GM18873 (cell line): ENCODE results near the gene DNAJC18.
A peak's percentile ranks its signal among the peaks of the same experiment; 100 is the strongest.
"Not testable (repeated sequence)": the region's sequence is repeated elsewhere in the genome, so short reads cannot be mapped to it uniquely, and the experiment has no call there.

Source experiments
- ATAC-seq: cut with Tn5 transposase; IDR thresholded peaks from one replicate; pipeline ENCODE4 v1.9.1; 2021; ENCODE audit warnings: mild to moderate bottlenecking, moderate library complexity, moderate number of reproducible peaks; ENCODE audit not compliant: unreplicated experiment, low FRiP score

DNAJC18 gene

DNA sequence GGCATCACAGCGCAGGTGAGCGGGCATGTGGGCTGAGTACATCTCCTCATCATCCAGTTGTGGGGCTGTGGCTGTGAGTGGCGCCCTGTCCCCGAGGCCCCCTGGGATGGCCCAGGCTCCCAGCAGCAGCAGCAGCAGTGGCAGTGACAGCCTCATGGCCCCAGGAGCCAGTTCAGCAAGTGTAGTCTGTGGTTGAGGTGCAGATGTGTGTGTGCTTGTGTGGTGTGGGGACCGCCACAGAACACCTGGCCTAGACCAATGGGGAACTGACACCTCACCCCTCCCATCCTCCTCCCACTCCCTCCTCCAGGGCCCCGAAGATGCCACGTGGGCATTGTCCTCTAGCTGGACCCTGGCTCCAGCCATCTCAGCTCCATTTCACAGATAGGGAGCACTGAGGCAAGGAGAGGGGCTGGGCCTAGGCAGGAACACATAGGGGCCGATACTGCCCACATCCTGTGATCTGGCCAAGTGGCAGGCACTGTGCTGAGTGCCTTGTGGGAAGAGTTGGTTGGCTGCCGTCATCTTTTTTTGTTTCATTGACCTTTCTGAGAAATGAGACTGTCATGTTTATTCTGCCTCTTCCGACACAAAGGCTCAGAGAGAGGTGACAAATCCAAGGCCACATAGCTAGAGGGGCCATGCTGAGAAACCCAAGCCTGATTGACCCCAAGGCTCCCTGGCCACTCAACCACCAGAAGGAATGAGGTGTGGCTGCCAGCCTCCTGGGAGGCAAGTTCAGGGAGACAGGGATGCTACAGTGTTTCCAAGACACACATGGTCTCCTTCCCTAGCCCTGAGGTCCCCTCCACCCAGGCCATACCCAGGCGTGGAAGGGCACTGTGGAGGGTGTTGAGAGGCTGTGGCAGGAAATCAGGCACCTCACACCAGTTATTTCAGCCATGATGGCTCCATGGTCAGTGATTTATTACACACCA, 49.4 kb downstream of the DNAJC18 start, which contains the start of gene MZB1:
TSS of gene MZB1 (minus strand) at position 213 of the 938 bp plus-strand sequence. CDS start at position 156, 57 bp downstream.
- peak; percentile 34 for ATAC-seq

DNA sequence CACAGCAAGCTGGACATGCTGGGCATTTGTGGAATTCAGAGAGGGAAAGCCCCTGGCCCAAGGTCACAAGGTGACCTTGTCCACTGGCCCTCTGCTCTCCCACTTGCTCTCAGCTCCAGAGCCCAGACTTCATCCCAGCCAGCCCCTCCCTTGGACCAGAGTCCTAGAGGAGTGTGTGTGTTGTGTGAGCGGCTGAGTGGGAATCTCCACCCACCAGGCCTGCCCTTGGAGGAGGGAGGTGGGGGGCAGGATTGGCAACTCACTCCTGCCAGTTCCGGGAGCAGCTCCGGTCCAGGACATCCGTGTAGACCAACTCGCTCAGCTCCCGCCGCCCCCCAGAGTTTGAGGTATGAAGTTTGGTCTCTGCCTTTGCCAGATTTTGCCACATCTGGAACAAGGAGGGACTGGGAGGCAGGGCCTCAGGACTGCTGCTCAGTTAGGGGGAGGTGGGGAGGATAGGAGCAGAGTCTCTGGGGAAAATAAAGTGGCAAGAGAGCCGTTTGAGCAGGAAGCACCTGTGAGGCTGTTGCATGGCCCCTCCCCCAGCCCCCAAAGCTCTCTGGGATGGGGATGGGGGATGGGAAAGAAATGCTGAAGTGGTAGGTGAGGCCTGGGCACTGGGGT, 51.0 kb downstream of the DNAJC18 start:
- ATAC-seq = no peak

DNA sequence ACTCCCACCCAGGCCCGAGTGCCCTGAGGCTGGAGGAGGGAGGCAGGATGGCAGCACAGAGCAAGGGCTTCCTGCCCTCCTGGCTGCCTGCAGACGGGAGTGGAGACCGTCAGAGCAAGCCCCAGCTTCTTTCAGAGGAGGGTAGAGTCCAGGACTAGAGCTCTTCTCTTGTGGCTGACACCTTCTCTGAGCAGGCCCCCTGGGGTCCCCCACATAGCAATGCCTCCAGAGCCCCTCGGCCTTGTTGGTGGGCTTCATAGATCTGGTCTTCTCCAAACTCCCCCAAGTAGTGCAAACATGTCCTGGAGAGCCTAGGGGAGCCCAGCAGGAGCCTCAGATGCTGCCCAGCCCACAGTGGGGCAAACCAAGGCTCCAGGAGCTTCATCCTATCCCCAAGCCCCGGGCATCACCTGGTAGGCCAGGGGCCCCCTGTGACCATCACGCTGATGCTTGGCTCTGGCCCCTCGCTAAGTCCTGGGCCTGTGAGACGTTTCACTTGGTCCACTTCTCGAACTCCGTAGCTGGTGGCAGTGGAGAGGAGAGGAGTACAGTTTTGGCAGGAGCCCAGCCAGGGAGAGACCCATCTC, 51.6 kb downstream of the DNAJC18 start:
- no peak for ATAC-seq

GRCh38 chr5:139386956-139387355, 52.4 kb downstream of the DNAJC18 start:
- not testable (repeated sequence) for ATAC-seq

- no peak for ATAC-seq
These were observed 53.3 kb downstream of the DNAJC18 start for GRCh38 chr5:139386050-139386438.

DNA sequence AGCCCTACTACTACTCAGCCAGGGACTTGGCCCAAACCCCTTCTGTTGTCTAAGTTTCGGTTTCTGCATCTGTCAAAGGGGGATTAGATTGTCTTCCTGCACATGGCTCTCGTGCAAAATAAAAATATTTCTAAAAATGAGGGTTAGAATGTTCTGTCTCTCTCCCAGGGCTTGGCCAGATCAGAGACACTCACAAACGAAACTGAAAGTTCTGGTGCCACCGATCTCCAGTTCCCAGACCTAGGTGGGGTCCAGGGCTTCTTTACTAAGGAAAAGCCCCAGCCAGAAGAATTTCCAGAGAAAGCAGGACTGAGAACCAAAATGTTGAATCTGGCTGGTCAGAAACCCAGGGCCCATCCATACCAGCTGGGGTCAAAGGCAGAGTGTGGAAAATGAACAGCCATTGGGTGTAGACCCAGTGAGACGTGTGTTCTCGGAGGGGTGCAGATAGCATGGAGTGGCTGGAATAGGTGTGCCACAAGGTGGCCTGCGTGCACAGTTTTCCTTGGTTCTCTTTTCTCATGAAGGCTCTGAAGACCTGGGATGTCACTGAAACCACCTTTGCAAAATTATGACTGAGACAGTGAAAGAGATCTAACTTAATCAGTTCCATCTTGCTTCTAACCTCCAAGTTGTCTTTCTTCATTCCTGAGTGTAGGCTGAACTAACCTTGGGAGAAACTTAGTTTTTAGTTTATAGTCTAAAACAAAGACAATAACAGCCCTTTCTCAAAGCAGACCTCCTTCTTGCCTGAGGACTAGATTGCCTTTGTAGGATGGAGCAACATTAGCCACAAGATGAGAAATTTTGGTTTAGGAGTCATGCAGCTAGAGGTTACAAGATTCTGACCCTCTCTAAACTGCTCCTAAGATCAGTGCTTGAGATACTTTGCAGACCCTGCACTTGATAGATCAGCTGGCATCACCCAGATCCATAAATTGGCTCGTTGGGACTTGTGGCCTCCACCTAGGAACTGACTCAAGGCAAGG, 54.0 kb downstream of the DNAJC18 start:
- no peak for ATAC-seq

DNA sequence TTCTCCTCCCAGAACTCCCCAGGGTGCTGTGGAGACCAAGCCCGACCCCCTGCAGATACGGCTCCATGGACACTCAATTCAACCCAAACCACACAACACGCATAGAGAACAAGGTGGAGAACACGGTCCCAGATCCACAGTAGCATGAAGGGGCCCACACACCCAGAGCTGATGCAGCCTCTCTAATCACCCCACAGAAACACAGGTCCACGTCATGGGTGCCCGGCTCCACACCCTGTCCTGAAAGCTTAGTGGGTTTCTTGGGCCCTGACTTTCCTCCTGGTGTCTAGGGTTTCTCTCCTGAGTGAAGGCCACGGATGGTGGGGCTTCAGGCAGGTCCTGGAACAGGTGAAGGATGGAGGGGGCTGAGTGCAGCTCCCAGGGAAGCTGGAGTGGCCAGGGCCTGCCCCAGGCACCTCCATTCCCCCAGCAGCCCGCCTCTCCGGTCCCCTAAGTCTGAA, 54.7 kb downstream of the DNAJC18 start:
- no peak for ATAC-seq

- no peak for ATAC-seq
These were observed 55.2 kb downstream of the DNAJC18 start for GRCh38 chr5:139383993-139384590.

- no peak for ATAC-seq
These were observed 55.9 kb downstream of the DNAJC18 start, which contains the start of gene SLC23A1 for GRCh38 chr5:139383275-139383992. SLC23A1 (minus strand) TSS chr5:139383297; CDS start chr5:139383253, 44 bp downstream.

DNA sequence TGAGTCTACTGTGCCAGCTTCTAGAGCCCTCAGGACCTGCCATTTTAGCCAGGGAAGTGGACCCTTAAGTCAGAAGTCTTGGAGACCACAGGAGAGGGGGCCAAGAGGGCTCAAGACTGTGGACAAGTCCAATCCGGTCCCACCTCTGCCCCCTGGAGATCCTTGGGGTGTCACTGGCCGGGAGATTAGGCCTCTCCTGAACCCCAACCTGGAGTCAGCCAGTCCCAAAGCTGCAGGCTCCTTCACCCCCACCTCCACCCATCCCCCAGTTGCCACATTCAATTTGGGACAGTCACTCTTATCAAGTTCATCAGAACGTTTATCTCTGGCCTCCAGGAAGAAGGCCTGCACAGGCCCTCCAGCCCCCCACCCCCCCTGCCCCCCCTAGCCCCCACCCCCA, 56.5 kb downstream of the DNAJC18 start:
- ATAC-seq = no peak

GRCh38 chr5:139381837-139382761, 57.2 kb downstream of the DNAJC18 start:
- ATAC-seq = no peak

- ATAC-seq = no peak
These were observed 59.5 kb downstream of the DNAJC18 start for GRCh38 chr5:139379626-139380449.

GRCh38 chr5:139378941-139379361, 60.4 kb downstream of the DNAJC18 start:
- ATAC-seq = no peak

DNA sequence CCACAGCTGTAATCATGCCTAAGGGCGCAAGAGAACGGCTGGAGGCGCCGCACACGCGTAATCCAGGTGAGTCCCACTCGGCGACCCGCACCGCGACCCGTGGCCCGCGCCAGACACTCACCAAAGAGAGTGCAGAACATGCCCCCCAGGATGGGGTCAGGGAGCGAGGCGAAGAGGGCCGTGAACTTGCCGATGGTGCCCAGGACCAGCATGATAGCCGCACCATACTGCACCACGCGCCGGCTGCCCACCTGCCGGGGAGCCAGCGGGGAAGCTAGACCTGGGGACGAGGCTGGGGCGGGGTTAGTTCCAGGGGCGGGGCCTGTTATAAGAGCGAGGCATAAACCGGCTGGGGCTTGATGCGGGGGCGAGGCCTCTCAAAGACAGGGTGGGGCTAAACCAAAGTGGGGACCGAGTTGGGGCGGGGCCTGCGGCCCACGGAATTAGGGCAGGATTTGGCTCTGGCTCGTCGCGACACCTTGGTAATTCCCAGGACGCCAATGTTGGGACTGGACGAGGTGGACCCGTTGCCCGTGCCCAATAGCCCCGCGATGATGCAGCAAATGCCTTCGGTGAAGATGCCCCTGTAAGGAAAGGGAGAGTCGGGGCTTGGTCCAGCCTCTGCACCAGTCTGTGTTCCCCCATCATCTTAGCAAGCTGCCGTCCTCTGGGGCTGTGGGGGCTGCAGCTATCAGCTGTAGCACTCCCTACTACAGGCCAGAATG, 61.1 kb downstream of the DNAJC18 start:
- ATAC-seq = no peak

DNA sequence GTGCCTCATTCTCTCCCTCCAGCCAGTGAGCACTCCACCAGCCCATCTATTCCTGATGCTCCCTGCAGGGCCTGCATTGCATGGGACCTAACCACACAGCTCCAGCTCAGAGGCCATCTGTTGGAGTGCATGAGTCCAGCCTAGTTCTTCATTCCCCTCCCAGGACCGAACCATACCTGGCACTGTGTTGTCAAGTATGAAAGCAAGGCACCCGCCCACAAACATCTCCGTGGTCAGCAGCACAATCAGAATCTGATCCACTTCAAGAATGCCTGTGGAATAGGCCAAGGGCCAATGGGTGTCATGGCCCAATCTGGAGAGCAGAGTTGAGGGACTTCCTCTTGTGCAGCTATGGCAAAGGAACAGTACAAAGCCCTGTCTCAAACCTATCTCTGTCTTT, 62.1 kb downstream of the DNAJC18 start:
- ATAC-seq = no peak

DNA sequence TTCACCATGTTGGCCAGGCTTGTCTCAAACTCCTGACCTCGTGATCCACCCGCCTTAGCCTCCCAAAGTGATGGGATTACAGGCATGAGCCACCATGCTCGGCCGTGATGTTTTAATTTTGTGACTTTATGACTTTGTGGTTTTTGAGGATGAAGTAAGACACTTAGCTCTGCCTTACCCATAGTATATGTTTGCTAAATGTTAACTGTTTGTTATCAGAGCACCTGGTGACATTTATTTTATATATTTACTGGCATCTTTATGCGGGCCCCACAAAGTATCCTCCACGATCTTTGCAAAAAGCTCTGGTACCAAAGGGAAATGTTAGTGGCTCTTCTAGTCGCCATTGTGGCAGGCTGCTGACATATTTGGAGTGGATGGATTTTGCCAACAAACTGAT, 63.0 kb downstream of the DNAJC18 start:
- no peak for ATAC-seq
